HG03342 (cell line): Measurements from ENCODE around the gene NDUFB8.

Experiments
- ATAC-seq: cut with Tn5 transposase; IDR thresholded peaks from one replicate; pipeline ENCODE4 v1.9.1; 2021; ENCODE audit warnings: mild to moderate bottlenecking, moderate library complexity; ENCODE audit not compliant: unreplicated experiment

The NDUFB8 gene

DNA sequence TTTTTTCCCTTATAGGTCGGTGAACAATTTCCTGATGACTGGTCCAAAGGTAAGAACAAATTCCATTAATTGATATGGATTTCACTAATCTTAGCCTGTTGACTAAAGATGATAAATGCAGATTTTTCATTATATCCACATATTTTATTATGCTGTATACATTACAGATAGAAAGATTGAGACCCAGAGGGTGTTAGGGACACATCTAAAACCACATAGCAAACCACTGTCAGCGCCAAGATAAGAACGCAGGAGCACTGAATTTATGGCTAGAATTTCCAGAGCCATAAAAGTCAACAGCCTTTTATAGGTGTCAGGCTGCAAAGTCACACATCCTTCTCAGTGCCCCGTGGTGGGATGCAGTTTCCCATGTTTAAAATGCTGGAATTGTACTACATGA, 50.6 kb downstream of the NDUFB8 start:
- ATAC-seq, result no peak

DNA sequence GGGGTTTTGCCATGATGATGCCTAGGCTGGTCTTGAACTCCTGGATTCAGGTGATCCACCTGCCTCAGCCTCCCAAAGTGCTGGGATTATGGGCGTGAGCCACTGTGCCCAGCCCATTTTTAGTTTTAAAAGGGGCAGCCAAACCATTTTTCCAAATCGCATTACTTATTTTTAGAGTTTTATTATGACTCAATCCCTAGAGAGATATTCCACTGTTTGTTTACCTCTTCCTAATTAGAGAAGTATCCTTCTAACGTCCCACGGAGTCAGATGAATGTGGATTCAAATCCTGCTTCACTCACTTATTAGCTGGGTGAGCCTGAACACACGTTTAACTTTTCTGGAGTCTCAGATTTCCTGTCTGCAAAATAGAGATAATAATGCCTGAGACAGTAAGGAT, 51.7 kb downstream of the NDUFB8 start:
- ATAC-seq, result no peak
